IPS-20b (cell line): Measurements from ENCODE around the gene EFEMP1.
A peak's percentile ranks its signal among the peaks of the same experiment; 100 is the strongest.

Experiments used
- H3K27ac ChIP-seq: one replicate; pipeline ENCODE4 v1.5.1; 2013; ENCODE audit warnings: low read length
- H3K27me3 ChIP-seq: 2 replicates; pipeline ENCODE4 v1.6.1; 2013; ENCODE audit warnings: mild to moderate bottlenecking, low read length, inconsistent platforms; ENCODE audit not compliant: insufficient read depth
- H3K36me3 ChIP-seq: 2 replicates; pipeline ENCODE4 v1.6.1; 2013; ENCODE audit warnings: low read depth, mild to moderate bottlenecking, inconsistent platforms, low read length, moderate library complexity; ENCODE audit not compliant: insufficient read depth
- H3K4me1 ChIP-seq: 2 replicates; pipeline ENCODE4 v1.6.1; 2013; ENCODE audit warnings: mild to moderate bottlenecking, control low read depth, inconsistent platforms, low read length, moderate library complexity; ENCODE audit not compliant: insufficient read depth
- H3K4me3 ChIP-seq: 2 replicates; pipeline ENCODE4 v1.5.1; 2013; ENCODE audit warnings: mild to moderate bottlenecking, low read length, inconsistent platforms
- H3K9ac ChIP-seq: 2 replicates; pipeline ENCODE4 v1.6.1; 2013; ENCODE audit warnings: low read depth, mild to moderate bottlenecking, inconsistent platforms, low read length, moderate library complexity
- H3K9me3 ChIP-seq: 2 replicates; pipeline ENCODE4 v1.6.1; 2013; ENCODE audit warnings: mild to moderate bottlenecking, low read depth, low read length, inconsistent platforms; ENCODE audit not compliant: insufficient read depth

Gene EFEMP1

GRCh38 chr2:55931281-55931680 is 7.7 kb upstream of the EFEMP1 start:
- H3K36me3 ChIP-seq: no peaks in the 10 kb centered on the region
- H3K27me3 ChIP-seq: peaks cover 14% of the 10 kb centered on the region
- no peaks in the 10 kb centered on the region for H3K9me3 ChIP-seq
- H3K27ac ChIP-seq: no peak overlapping the region
- H3K4me3 ChIP-seq: no peak overlapping the region
- H3K4me1 ChIP-seq: peaks cover 4% of the 10 kb centered on the region; the same call in 1 of the 2 replicates
- H3K9ac ChIP-seq: no peak overlapping the region

- peaks cover 31% of the 10 kb centered on the region for H3K27me3 ChIP-seq
- H3K27ac ChIP-seq: no peak overlapping the region
- no peak overlapping the region for H3K4me3 ChIP-seq
- H3K9ac ChIP-seq: no peak overlapping the region
- H3K4me1 ChIP-seq: peaks cover 4% of the 10 kb centered on the region; the same call in 1 of the 2 replicates
- no peaks in the 10 kb centered on the region for H3K9me3 ChIP-seq
- no peaks in the 10 kb centered on the region for H3K36me3 ChIP-seq
These were observed 5.9 kb upstream of the EFEMP1 start for GRCh38 chr2:55929476-55929875.

GRCh38 chr2:55926974-55927373 is 3.4 kb upstream of the EFEMP1 start:
- H3K36me3 ChIP-seq: no peaks in the 10 kb centered on the region
- no peak overlapping the region for H3K4me3 ChIP-seq
- no peak overlapping the region for H3K9ac ChIP-seq
- H3K4me1 ChIP-seq: peaks cover 8% of the 10 kb centered on the region
- no peaks in the 10 kb centered on the region for H3K9me3 ChIP-seq
- H3K27ac ChIP-seq: no peak overlapping the region
- peaks cover 55% of the 10 kb centered on the region for H3K27me3 ChIP-seq

GRCh38 chr2:55926246-55926645 is 2.7 kb upstream of the EFEMP1 start:
- Histone ChIP-seq H3K27me3 (peaks cover 63% of the 10 kb centered on the region), H3K4me1 (peaks cover 12% of the 10 kb centered on the region), H3K9me3 (no peaks in the 10 kb centered on the region), H3K27ac (no peak overlapping the region), H3K9ac (no peak overlapping the region), H3K4me3 (no peak overlapping the region), H3K36me3 (no peaks in the 10 kb centered on the region)

- no peak overlapping the region for H3K27ac ChIP-seq
- peaks cover 12% of the 10 kb centered on the region for H3K4me1 ChIP-seq
- H3K36me3 ChIP-seq: no peaks in the 10 kb centered on the region
- H3K27me3 ChIP-seq: peaks cover 66% of the 10 kb centered on the region
- H3K9me3 ChIP-seq: no peaks in the 10 kb centered on the region
- H3K4me3 ChIP-seq: peak overlapping the region; percentile 79
- no peak overlapping the region for H3K9ac ChIP-seq
These were observed 370 bp upstream of the EFEMP1 start for GRCh38 chr2:55923982-55924321.

- H3K4me3 ChIP-seq: peak overlapping the region; percentile 79
- peak overlapping the region; percentile 46; the same call in 1 of the 2 replicates for H3K9ac ChIP-seq
- H3K4me1 ChIP-seq: peaks cover 12% of the 10 kb centered on the region
- peak overlapping the region; percentile 50 for H3K27ac ChIP-seq
- no peaks in the 10 kb centered on the region; the same call in 1 of the 2 replicates for H3K36me3 ChIP-seq
- H3K9me3 ChIP-seq: no peaks in the 10 kb centered on the region
- peaks cover 63% of the 10 kb centered on the region for H3K27me3 ChIP-seq
These were observed 1.2 kb downstream of the EFEMP1 start for GRCh38 chr2:55922291-55922907.

GRCh38 chr2:55919574-55919973 is 4.0 kb downstream of the EFEMP1 start:
- Histone ChIP-seq H3K9me3 (no peaks in the 10 kb centered on the region), H3K36me3 (no peaks in the 10 kb centered on the region; the same call in 1 of the 2 replicates), H3K27me3 (peaks cover 35% of the 10 kb centered on the region), H3K4me1 (peaks cover 8% of the 10 kb centered on the region), H3K27ac (no peak overlapping the region), H3K9ac (no peak overlapping the region), H3K4me3 (no peak overlapping the region)

GRCh38 chr2:55918856-55919255 is 4.7 kb downstream of the EFEMP1 start:
- H3K36me3 ChIP-seq: no peaks in the 10 kb centered on the region; the same call in 1 of the 2 replicates
- H3K4me1 ChIP-seq: peaks cover 8% of the 10 kb centered on the region
- no peak overlapping the region for H3K4me3 ChIP-seq
- H3K9me3 ChIP-seq: no peaks in the 10 kb centered on the region
- H3K27me3 ChIP-seq: peaks cover 28% of the 10 kb centered on the region
- H3K27ac ChIP-seq: no peak overlapping the region
- H3K9ac ChIP-seq: no peak overlapping the region

GRCh38 chr2:55917713-55918390 is 5.7 kb downstream of the EFEMP1 start:
- H3K27me3 ChIP-seq: peaks cover 19% of the 10 kb centered on the region
- no peaks in the 10 kb centered on the region; the same call in 1 of the 2 replicates for H3K36me3 ChIP-seq
- no peak overlapping the region for H3K4me3 ChIP-seq
- H3K9me3 ChIP-seq: no peaks in the 10 kb centered on the region
- peaks cover 8% of the 10 kb centered on the region for H3K4me1 ChIP-seq
- H3K27ac ChIP-seq: no peak overlapping the region
- H3K9ac ChIP-seq: no peak overlapping the region

- H3K27ac ChIP-seq: no peak overlapping the region
- peaks cover 12% of the 10 kb centered on the region for H3K27me3 ChIP-seq
- no peak overlapping the region for H3K4me3 ChIP-seq
- no peaks in the 10 kb centered on the region; the same call in 1 of the 2 replicates for H3K36me3 ChIP-seq
- no peak overlapping the region for H3K9ac ChIP-seq
- H3K4me1 ChIP-seq: peaks cover 6% of the 10 kb centered on the region
- no peaks in the 10 kb centered on the region for H3K9me3 ChIP-seq
These were observed 6.5 kb downstream of the EFEMP1 start for GRCh38 chr2:55917117-55917516.

- H3K36me3 ChIP-seq: no peaks in the 10 kb centered on the region; the same call in 1 of the 2 replicates
- H3K27ac ChIP-seq: no peak overlapping the region
- H3K4me1 ChIP-seq: peaks cover under 1% of the 10 kb centered on the region; the same call in 1 of the 2 replicates
- peaks cover 6% of the 10 kb centered on the region for H3K27me3 ChIP-seq
- no peaks in the 10 kb centered on the region for H3K9me3 ChIP-seq
- H3K9ac ChIP-seq: no peak overlapping the region
- no peak overlapping the region for H3K4me3 ChIP-seq
These were observed 7.0 kb downstream of the EFEMP1 start for GRCh38 chr2:55916473-55917049.

- Histone ChIP-seq H3K27me3 (no peaks in the 10 kb centered on the region), H3K9ac (no peak overlapping the region), H3K4me3 (no peak overlapping the region), H3K36me3 (no peaks in the 10 kb centered on the region; the same call in 1 of the 2 replicates), H3K27ac (no peak overlapping the region), H3K4me1 (no peaks in the 10 kb centered on the region), H3K9me3 (no peaks in the 10 kb centered on the region)
These were observed 8.8 kb downstream of the EFEMP1 start for GRCh38 chr2:55914786-55915185.
